HG03097 (cell line): ENCODE measurements around the gene CACNA1G.

Source experiments
- ATAC-seq: cut with Tn5 transposase; IDR thresholded peaks from one replicate; pipeline ENCODE4 v1.9.1; 2021; ENCODE audit not compliant: unreplicated experiment, low FRiP score

CACNA1G gene

GRCh38 chr17:50564916-50565315 lies 4.4 kb downstream of the CACNA1G start:
- no peak for ATAC-seq

- ATAC-seq = no peak
These were observed 5.2 kb downstream of the CACNA1G start for GRCh38 chr17:50565402-50566350.

- ATAC-seq = no peak
These were observed 6.4 kb downstream of the CACNA1G start for GRCh38 chr17:50566886-50567285.

- no peak for ATAC-seq
These were observed 8.1 kb downstream of the CACNA1G start for GRCh38 chr17:50568659-50569058.

GRCh38 chr17:50569592-50569991 lies 9.1 kb downstream of the CACNA1G start:
- no peak for ATAC-seq

- ATAC-seq = no peak
These were observed 9.5 kb downstream of the CACNA1G start for GRCh38 chr17:50570032-50570431.

- ATAC-seq = no peak
These were observed 10.0 kb downstream of the CACNA1G start for GRCh38 chr17:50570528-50570927.

GRCh38 chr17:50571681-50572080 lies 11.2 kb downstream of the CACNA1G start:
- ATAC-seq = no peak

GRCh38 chr17:50572541-50572940 lies 12.0 kb downstream of the CACNA1G start:
- no peak for ATAC-seq

GRCh38 chr17:50573866-50574611 lies 13.5 kb downstream of the CACNA1G start:
- ATAC-seq = no peak

GRCh38 chr17:50575581-50576210 lies 15.2 kb downstream of the CACNA1G start:
- ATAC-seq = no peak

GRCh38 chr17:50576864-50577263 lies 16.3 kb downstream of the CACNA1G start:
- ATAC-seq = no peak

- ATAC-seq = no peak
These were observed 17.0 kb downstream of the CACNA1G start for GRCh38 chr17:50577451-50577954.

GRCh38 chr17:50578173-50578572 lies 17.7 kb downstream of the CACNA1G start:
- no peak for ATAC-seq

- ATAC-seq = no peak
These were observed 18.9 kb downstream of the CACNA1G start for GRCh38 chr17:50579399-50579798.

GRCh38 chr17:50580646-50581045 lies 20.1 kb downstream of the CACNA1G start:
- no peak for ATAC-seq

- no peak for ATAC-seq
These were observed 20.8 kb downstream of the CACNA1G start for GRCh38 chr17:50581316-50581715.

- no peak for ATAC-seq
These were observed 22.2 kb downstream of the CACNA1G start for GRCh38 chr17:50582741-50583140.

GRCh38 chr17:50583641-50584040 lies 23.1 kb downstream of the CACNA1G start:
- ATAC-seq = no peak

GRCh38 chr17:50584116-50584515 lies 23.6 kb downstream of the CACNA1G start:
- ATAC-seq = no peak

- ATAC-seq = no peak
These were observed 24.2 kb downstream of the CACNA1G start for GRCh38 chr17:50584749-50585148.
